Keratinocyte (primary cell): ENCODE results near the gene OR2D3. TPM values are rescaled to one million over a fixed set of nuclear protein-coding genes. Genes with fewer than 3 reads are reported as not detected.

Source experiments
- DNase-seq: peaks from one replicate; pipeline ENCODE4 v3.0.0-alpha.2; 2011; ENCODE audit warnings: low read depth, missing footprints, low spot score
- FAIRE-seq: peaks from 2 replicates; lab custom pipeline; 2011; peaks lifted over from hg19 to GRCh38; lab: Jason Lieb, UNC
- H2AFZ ChIP-seq: 2 replicates; pipeline ENCODE4 v1.6.0; 2012; ENCODE audit warnings: low read length, control low read depth, inconsistent platforms; ENCODE audit not compliant: control insufficient read depth
- H3K27ac ChIP-seq: 2 replicates; pipeline ENCODE4 v1.5.1; 2011; ENCODE audit warnings: low read length; ENCODE audit not compliant: control insufficient read depth, insufficient read depth
- H3K27me3 ChIP-seq: 3 replicates; pipeline ENCODE4 v1.6.0; 2011; ENCODE audit warnings: low read length; ENCODE audit not compliant: control insufficient read depth, insufficient read depth; ENCODE audit errors: extremely low read depth
- H3K36me3 ChIP-seq, 2 experiments: 2 replicates in 1 of 2; 3 replicates in 1 of 2; pipeline ENCODE4 v1.5.1; 2011; ENCODE audit warnings: low read length in 2 of 2, mild to moderate bottlenecking in 1 of 2; ENCODE audit not compliant: control insufficient read depth in 2 of 2, insufficient read depth in 2 of 2; ENCODE audit errors: extremely low read depth in 1 of 2
- H3K4me1 ChIP-seq: 3 replicates; pipeline ENCODE4 v1.5.1; 2011; ENCODE audit warnings: low read length; ENCODE audit not compliant: control insufficient read depth, insufficient read depth; ENCODE audit errors: extremely low read depth
- H3K4me2 ChIP-seq: 3 replicates; pipeline ENCODE4 v1.6.0; 2011; ENCODE audit warnings: low read depth, low read length; ENCODE audit not compliant: control insufficient read depth, insufficient read depth; ENCODE audit errors: extremely low read depth
- H3K4me3 ChIP-seq, 3 experiments: fragments of 200-600 bp in 1 of 3; sonication (generic) in 1 of 3; 2 replicates in 2 of 3; 3 replicates in 1 of 3; pipeline ENCODE4 v1.5.1; 2011 to 2016; ENCODE audit warnings: low read length in 3 of 3, mild to moderate bottlenecking in 3 of 3, control low read depth in 2 of 3, inconsistent platforms in 1 of 3, low read depth in 1 of 3, mixed read lengths in 1 of 3, mixed run types in 1 of 3, moderate library complexity in 1 of 3; ENCODE audit not compliant: control insufficient read depth in 2 of 3, insufficient read depth in 2 of 3; ENCODE audit errors: extremely low read depth in 1 of 3
- H3K79me2 ChIP-seq: 2 replicates; pipeline ENCODE4 v1.6.0; 2012; ENCODE audit warnings: low read length; ENCODE audit not compliant: control insufficient read depth, insufficient read depth
- H3K9ac ChIP-seq: 3 replicates; pipeline ENCODE4 v1.6.0; 2011; ENCODE audit warnings: low read length; ENCODE audit not compliant: control insufficient read depth, insufficient read depth; ENCODE audit errors: extremely low read depth
- H3K9me1 ChIP-seq: 3 replicates; pipeline ENCODE4 v1.6.0; 2011; ENCODE audit warnings: low read length; ENCODE audit not compliant: control insufficient read depth, insufficient read depth; ENCODE audit errors: extremely low read depth
- H3K9me3 ChIP-seq: 2 replicates; pipeline ENCODE4 v1.5.1; 2012; ENCODE audit warnings: low read depth, low read length; ENCODE audit not compliant: control insufficient read depth
- H4K20me1 ChIP-seq: 3 replicates; pipeline ENCODE4 v1.6.0; 2011; ENCODE audit warnings: low read length; ENCODE audit not compliant: control insufficient read depth, insufficient read depth; ENCODE audit errors: extremely low read depth
- EZH2 ChIP-seq: IDR thresholded peaks from one replicate; pipeline ENCODE4 v1.6.1; 2012; ENCODE audit warnings: inconsistent platforms, mild to moderate bottlenecking, low read length, moderate library complexity
- dilution Hi-C: fragments of 300-500 bp; cut with MboI; formaldehyde crosslinking; loops from one replicate; pipeline ENCODE4 v1.7.0; 2020; ENCODE audit warnings: low sequenced_read_pairs; ENCODE audit not compliant: extremely low pct_ligation_motif_present
- polyA minus RNA-seq, 3 experiments: library from RNA; depleted of rRNA, polyadenylated mRNA; stranded (reverse); fragments of >200 nt; gene quantifications; 1 replicate in 1 of 3; 2 replicates in 1 of 3; 3 replicates in 1 of 3; pipeline ENCODE4 v1.2.3, GENCODE V29; 2011
- polyA plus RNA-seq, 5 experiments: library from polyadenylated mRNA; depleted of rRNA in 3 of 5; stranded (reverse) in 3 of 5; stranded (forward) in 1 of 5; unstranded in 1 of 5; fragments of >200 nt; gene quantifications; 1 replicate in 1 of 5; 2 replicates in 3 of 5; 3 replicates in 1 of 5; pipeline versions ENCODE4 v1.2.1 to v1.2.3, GENCODE V29; 2011 to 2012; ENCODE audit warnings: missing spikeins in 2 of 5, low read depth in 1 of 5, low replicate concordance in 1 of 5
- TF ChIP-seq, protein P1 (sequence below), 3 experiments: IDR thresholded peaks in 1 of 3; conservative IDR thresholded peaks in 1 of 3; optimal IDR thresholded peaks in 1 of 3; 2 replicates in 2 of 3; 3 replicates in 1 of 3; pipeline versions ENCODE3 to v1.5.1; 2011; ENCODE audit warnings: low read length in 3 of 3, mild to moderate bottlenecking in 3 of 3, moderate library complexity in 2 of 3, control low read depth in 1 of 3, inconsistent platforms in 1 of 3; ENCODE audit not compliant: insufficient read depth in 2 of 3; ENCODE audit errors: extremely low read depth in 1 of 3

Gene OR2D3, protein sequence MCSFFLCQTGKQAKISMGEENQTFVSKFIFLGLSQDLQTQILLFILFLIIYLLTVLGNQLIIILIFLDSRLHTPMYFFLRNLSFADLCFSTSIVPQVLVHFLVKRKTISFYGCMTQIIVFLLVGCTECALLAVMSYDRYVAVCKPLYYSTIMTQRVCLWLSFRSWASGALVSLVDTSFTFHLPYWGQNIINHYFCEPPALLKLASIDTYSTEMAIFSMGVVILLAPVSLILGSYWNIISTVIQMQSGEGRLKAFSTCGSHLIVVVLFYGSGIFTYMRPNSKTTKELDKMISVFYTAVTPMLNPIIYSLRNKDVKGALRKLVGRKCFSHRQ
- polyA plus RNA-seq, result not detected in 3 replicates
- not detected for polyA plus RNA-seq (2011; ENCODE audit: low read depth)
- not detected in 2 replicates for polyA plus RNA-seq (2011; cell fraction: cytosol; rRNA removed)
- not detected in 2 replicates for polyA plus RNA-seq (2011; cell fraction: nucleus; rRNA removed)
- not detected in 2 replicates for polyA plus RNA-seq (2012; ENCODE audit: low replicate concordance)
- polyA minus RNA-seq, result not detected in 3 replicates
- polyA minus RNA-seq (2011; cell fraction: cytosol; rRNA and poly(A)+ RNA removed), result not detected
- polyA minus RNA-seq (2011; cell fraction: nucleus; rRNA and poly(A)+ RNA removed), result not detected in 2 replicates

DNA sequence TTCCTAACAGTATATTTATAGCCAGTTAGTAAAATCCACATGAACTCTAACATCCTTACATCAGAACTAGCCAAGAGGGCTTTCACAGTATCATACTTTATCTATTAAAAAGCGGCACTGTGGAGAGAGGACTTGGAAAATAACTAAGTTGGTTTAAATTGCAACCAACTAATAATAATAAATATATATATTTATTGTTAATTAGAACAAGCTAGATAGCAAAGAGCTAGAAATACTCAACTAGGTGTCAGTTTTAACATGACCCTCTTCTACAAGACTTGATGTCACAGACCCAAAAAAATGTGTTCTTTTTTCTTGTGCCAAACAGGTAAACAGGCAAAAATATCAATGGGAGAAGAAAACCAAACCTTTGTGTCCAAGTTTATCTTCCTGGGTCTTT lies at the start of gene OR2D3:
Gene OR2D3, plus strand, starts transcription at position 301 of the 400 bp plus-strand sequence. Its CDS starts 0 bp downstream, at position 301.
- H3K4me2 ChIP-seq, result no peak within 1 kb of the TSS
- H3K9me1 ChIP-seq, result no peaks in the 10 kb centered on the region
- H3K9me3 ChIP-seq, result no peaks in the 10 kb centered on the region
- H3K4me1 ChIP-seq, result peaks cover under 1% of the 10 kb centered on the region
- H3K79me2 ChIP-seq, result no peaks in the 10 kb centered on the region
- no peaks in the 10 kb centered on the region for H3K27me3 ChIP-seq
- DNase-seq (no peak), FAIRE-seq (no peak)
- dilution Hi-C loops, result no loop called here
- no peak within 1 kb of the TSS for H3K27ac ChIP-seq
- TF ChIP-seq, protein P1, sequence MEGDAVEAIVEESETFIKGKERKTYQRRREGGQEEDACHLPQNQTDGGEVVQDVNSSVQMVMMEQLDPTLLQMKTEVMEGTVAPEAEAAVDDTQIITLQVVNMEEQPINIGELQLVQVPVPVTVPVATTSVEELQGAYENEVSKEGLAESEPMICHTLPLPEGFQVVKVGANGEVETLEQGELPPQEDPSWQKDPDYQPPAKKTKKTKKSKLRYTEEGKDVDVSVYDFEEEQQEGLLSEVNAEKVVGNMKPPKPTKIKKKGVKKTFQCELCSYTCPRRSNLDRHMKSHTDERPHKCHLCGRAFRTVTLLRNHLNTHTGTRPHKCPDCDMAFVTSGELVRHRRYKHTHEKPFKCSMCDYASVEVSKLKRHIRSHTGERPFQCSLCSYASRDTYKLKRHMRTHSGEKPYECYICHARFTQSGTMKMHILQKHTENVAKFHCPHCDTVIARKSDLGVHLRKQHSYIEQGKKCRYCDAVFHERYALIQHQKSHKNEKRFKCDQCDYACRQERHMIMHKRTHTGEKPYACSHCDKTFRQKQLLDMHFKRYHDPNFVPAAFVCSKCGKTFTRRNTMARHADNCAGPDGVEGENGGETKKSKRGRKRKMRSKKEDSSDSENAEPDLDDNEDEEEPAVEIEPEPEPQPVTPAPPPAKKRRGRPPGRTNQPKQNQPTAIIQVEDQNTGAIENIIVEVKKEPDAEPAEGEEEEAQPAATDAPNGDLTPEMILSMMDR (optimal IDR thresholded peaks at IDR 0.05 in 1 of 3, IDR thresholded peaks at IDR 0.05 in 1 of 3, conservative IDR thresholded peaks at IDR 0.05 in 1 of 3; ENCODE audit: extremely low read depth in 1 of 3, insufficient read depth in 2 of 3, low read length in 3 of 3), result no peak
- TF ChIP-seq EZH2, result no peak
- no peaks in the 10 kb centered on the region for H4K20me1 ChIP-seq
- no peak within 1 kb of the TSS for H2AFZ ChIP-seq
- no peak within 1 kb of the TSS for H3K9ac ChIP-seq
- H3K36me3 ChIP-seq, result no peaks in the 10 kb centered on the region
- no peak within 1 kb of the TSS for H3K4me3 ChIP-seq

DNA sequence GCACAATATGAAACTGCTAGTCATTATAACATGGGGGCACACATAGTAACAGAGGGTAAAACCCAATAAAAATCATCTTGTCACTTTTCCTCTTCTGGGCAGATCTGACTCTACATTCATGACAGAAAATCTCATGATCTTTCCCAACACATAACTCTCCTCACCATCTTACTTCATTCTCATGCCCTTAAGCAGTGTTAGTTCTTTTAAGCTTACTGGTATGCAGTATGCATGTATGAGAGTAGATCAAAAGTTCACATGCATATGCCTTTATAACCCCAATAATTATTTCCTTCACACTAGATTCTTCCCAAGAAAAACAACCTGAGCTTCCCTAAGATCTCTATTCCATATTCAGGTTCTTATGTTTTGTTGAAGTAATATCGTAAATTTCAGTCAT lies 49.5 kb upstream of the OR2D3 start:
- no peak overlapping the region for H3K27ac ChIP-seq
- no peaks in the 10 kb centered on the region for H4K20me1 ChIP-seq
- FAIRE-seq (no peak), DNase-seq (no peak)
- H3K4me1 ChIP-seq, result no peaks in the 10 kb centered on the region
- no peak overlapping the region for H3K4me3 ChIP-seq
- dilution Hi-C loops, result no loop called here
- H3K9me1 ChIP-seq, result no peaks in the 10 kb centered on the region
- no peak overlapping the region for H2AFZ ChIP-seq
- H3K9ac ChIP-seq, result no peak overlapping the region
- H3K79me2 ChIP-seq, result no peaks in the 10 kb centered on the region
- no peaks in the 10 kb centered on the region for H3K36me3 ChIP-seq
- TF ChIP-seq, protein P1 (optimal IDR thresholded peaks at IDR 0.05 in 1 of 3, IDR thresholded peaks at IDR 0.05 in 1 of 3, conservative IDR thresholded peaks at IDR 0.05 in 1 of 3; ENCODE audit: extremely low read depth in 1 of 3, insufficient read depth in 2 of 3, low read length in 3 of 3), result no peak
- TF ChIP-seq EZH2, result no peak
- H3K9me3 ChIP-seq, result no peaks in the 10 kb centered on the region
- no peak overlapping the region for H3K4me2 ChIP-seq
- no peaks in the 10 kb centered on the region for H3K27me3 ChIP-seq
